GM23338 (cell line): ENCODE data around the gene PTPRE. TPM values are rescaled to one million over a fixed set of nuclear protein-coding genes. Genes with fewer than 3 reads are reported as not detected.

ENCODE experiments used
- ATAC-seq: fragments of 200-7000 bp; cut with Tn5 transposase; 3 replicates; pipeline ENCODE4 v1.9.1; 2020
- DNase-seq: peaks from one replicate; pipeline ENCODE4 v3.0.0-alpha.2; 2015; ENCODE audit warnings: low spot score
- H2AFZ ChIP-seq: fragments of 200-600 bp; sonication (generic); 2 replicates; pipeline ENCODE4 v1.8.0; 2016; ENCODE audit warnings: antibody characterized with exemption, mild to moderate bottlenecking, moderate library complexity
- H3F3A ChIP-seq: fragments of 200-600 bp; sonication (generic); replicated peaks from 2 replicates; pipeline ENCODE4 v1.8.0; 2017; ENCODE audit warnings: antibody characterized with exemption, mixed run types, low read depth
- H3K27ac ChIP-seq: fragments of 200-600 bp; sonication (generic); 2 replicates; pipeline ENCODE4 v1.6.1; 2016; ENCODE audit warnings: low read depth
- H3K27me3 ChIP-seq: fragments of 200-600 bp; sonication (generic); 2 replicates; pipeline ENCODE4 v1.8.0; 2016; ENCODE audit warnings: mild to moderate bottlenecking, mixed run types, moderate library complexity; ENCODE audit not compliant: insufficient read depth
- H3K36me3 ChIP-seq: fragments of 200-600 bp; sonication (generic); 2 replicates; pipeline ENCODE4 v1.8.0; 2016; ENCODE audit warnings: mild to moderate bottlenecking; ENCODE audit not compliant: insufficient read depth
- H3K4me1 ChIP-seq: fragments of 200-600 bp; sonication (generic); 2 replicates; pipeline ENCODE4 v1.8.0; 2016; ENCODE audit warnings: mild to moderate bottlenecking, moderate library complexity; ENCODE audit not compliant: insufficient read depth
- H3K4me2 ChIP-seq: fragments of 200-600 bp; sonication (generic); 2 replicates; pipeline ENCODE4 v1.7.1; 2017; ENCODE audit warnings: mixed run types
- H3K4me3 ChIP-seq: fragments of 200-600 bp; sonication (generic); 2 replicates; pipeline ENCODE4 v1.6.1; 2016; ENCODE audit warnings: mixed run types
- H3K79me2 ChIP-seq: fragments of 200-600 bp; sonication (generic); replicated peaks from 2 replicates; pipeline ENCODE4 v1.8.0; 2017; ENCODE audit warnings: mild to moderate bottlenecking; ENCODE audit not compliant: insufficient read depth
- H3K9me2 ChIP-seq: fragments of 200-600 bp; sonication (generic); 2 replicates; pipeline ENCODE4 v1.8.0; 2017; ENCODE audit not compliant: insufficient read depth
- H4K20me1 ChIP-seq: fragments of 200-600 bp; sonication (generic); replicated peaks from 2 replicates; pipeline ENCODE4 v1.8.0; 2017; ENCODE audit warnings: mild to moderate bottlenecking; ENCODE audit not compliant: insufficient read depth
- H3K27ac Mint-ChIP-seq: 2 replicates; pipeline ENCODE4 v1.8.0; 2020; ENCODE audit warnings: inconsistent platforms, mild to moderate bottlenecking, moderate library complexity, mixed read lengths
- H3K27me3 Mint-ChIP-seq: 3 replicates; pipeline ENCODE4 v1.8.0; 2022; ENCODE audit warnings: low read depth, mild to moderate bottlenecking, moderate library complexity, mixed read lengths, inconsistent platforms; ENCODE audit not compliant: insufficient read depth, poor library complexity
- H3K36me3 Mint-ChIP-seq: 3 replicates; pipeline ENCODE4 v1.8.0; 2021; ENCODE audit warnings: low read depth, mild to moderate bottlenecking, inconsistent platforms, moderate library complexity, mixed read lengths
- H3K4me1 Mint-ChIP-seq: 3 replicates; pipeline ENCODE4 v1.8.0; 2020; ENCODE audit warnings: mild to moderate bottlenecking, inconsistent platforms, mixed read lengths
- H3K4me3 Mint-ChIP-seq: 3 replicates; pipeline ENCODE4 v1.8.0; 2021; ENCODE audit warnings: moderate library complexity, mild to moderate bottlenecking, inconsistent platforms, mixed read lengths
- H3K9me3 Mint-ChIP-seq: 3 replicates; pipeline ENCODE4 v1.8.0; 2020; ENCODE audit warnings: moderate library complexity, mild to moderate bottlenecking, inconsistent platforms, mixed read lengths
- ETS1 ChIP-seq: IDR thresholded peaks from 2 replicates; pipeline ENCODE4 v1.6.1; 2016; ENCODE audit warnings: antibody characterized with exemption
- EZH2 ChIP-seq: fragments of 200-600 bp; sonication (generic); IDR thresholded peaks from one replicate; pipeline ENCODE4 v1.8.0; 2017; ENCODE audit warnings: antibody characterized with exemption, mild to moderate bottlenecking, low read depth; ENCODE audit not compliant: unreplicated experiment
- EZH2phosphoT487 ChIP-seq: fragments of 200-600 bp; sonication (generic); IDR thresholded peaks from one replicate; pipeline ENCODE4 v1.8.1; 2018; ENCODE audit warnings: antibody characterized with exemption; ENCODE audit not compliant: unreplicated experiment
- STAT1 ChIP-seq: IDR thresholded peaks from one replicate; pipeline ENCODE4 v1.6.1; 2016; ENCODE audit warnings: antibody characterized with exemption; ENCODE audit not compliant: unreplicated experiment
- ZNF331 ChIP-seq: fragments of 250-450 bp; sonication (Bioruptor Pico); IDR thresholded peaks from 2 replicates; pipeline ENCODE4 v1.5.0; 2020; ENCODE audit warnings: low read depth, mild to moderate bottlenecking, moderate library complexity
- polyA plus RNA-seq: library from polyadenylated mRNA; unstranded; fragments of >200 nt; fragmentation: Nextera tagmentation; extraction: Ambion mirVana; gene quantifications from 2 replicates; pipeline ENCODE4 v1.2.1, GENCODE V29; 2016
- total RNA-seq: library from RNA; depleted of rRNA; stranded (reverse); fragments of >200 nt; shearing (Covaris generic); gene quantifications from 2 replicates; pipeline ENCODE4 v1.2.3, GENCODE V29; 2014
- TF ChIP-seq, protein P1 (sequence below): fragments of 250-450 bp; sonication (Bioruptor Pico); IDR thresholded peaks from 2 replicates; pipeline ENCODE4 v1.5.0; 2020; ENCODE audit warnings: mild to moderate bottlenecking, moderate library complexity

PTPRE gene
- total and polyA plus RNA-seq, 2 experiments from 2014 or later: 0.34 to 0.42 TPM

DNA sequence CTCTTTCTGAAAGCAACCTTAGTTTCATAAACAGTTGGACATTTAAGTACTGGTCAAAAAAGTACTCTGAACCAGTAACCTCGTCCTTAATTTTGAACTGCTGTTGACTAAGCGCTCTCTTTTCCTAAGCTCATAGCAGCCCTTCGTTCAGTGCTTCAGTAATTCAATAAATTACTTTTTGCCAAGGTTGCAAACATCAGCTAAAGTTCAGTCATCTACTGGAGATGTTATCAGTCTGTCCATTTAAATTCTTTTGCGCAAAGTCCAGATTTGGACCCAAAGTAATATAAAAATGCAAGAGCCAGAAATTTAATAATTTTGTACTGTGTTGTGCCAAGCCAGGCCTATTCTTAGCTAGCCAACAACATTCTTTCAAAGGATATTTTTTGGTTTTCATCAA, 8.4 kb downstream of the PTPRE start:
- DNase-seq (no peak), ATAC-seq (no peak)
- Mint-ChIP-seq H3K27me3 (peaks cover 4% of the 10 kb centered on the region), H3K4me3 (no peak overlapping the region), H3K27ac (no peak overlapping the region), H3K4me1 (peaks cover 4% of the 10 kb centered on the region; the same call in 2 of the 3 replicates), H3K9me3 (no peaks in the 10 kb centered on the region), H3K36me3 (no peaks in the 10 kb centered on the region)
- H3K27me3 ChIP-seq: no peaks in the 10 kb centered on the region
- no peak overlapping the region for H3K27ac ChIP-seq
- H3K9me2 ChIP-seq: no peaks in the 10 kb centered on the region
- no peak overlapping the region for H2AFZ ChIP-seq
- no peaks in the 10 kb centered on the region for H3K79me2 ChIP-seq
- no peak overlapping the region for H3K4me3 ChIP-seq
- no peaks in the 10 kb centered on the region for H3K36me3 ChIP-seq
- H4K20me1 ChIP-seq: no peaks in the 10 kb centered on the region
- no peak overlapping the region for H3K4me2 ChIP-seq
- TF ChIP-seq EZH2phosphoT487: no peak
- TF ChIP-seq ETS1: no peak
- TF ChIP-seq ZNF331 (CRISPR knock-in tag): no peak
- TF ChIP-seq STAT1: no peak
- TF ChIP-seq, protein P1, sequence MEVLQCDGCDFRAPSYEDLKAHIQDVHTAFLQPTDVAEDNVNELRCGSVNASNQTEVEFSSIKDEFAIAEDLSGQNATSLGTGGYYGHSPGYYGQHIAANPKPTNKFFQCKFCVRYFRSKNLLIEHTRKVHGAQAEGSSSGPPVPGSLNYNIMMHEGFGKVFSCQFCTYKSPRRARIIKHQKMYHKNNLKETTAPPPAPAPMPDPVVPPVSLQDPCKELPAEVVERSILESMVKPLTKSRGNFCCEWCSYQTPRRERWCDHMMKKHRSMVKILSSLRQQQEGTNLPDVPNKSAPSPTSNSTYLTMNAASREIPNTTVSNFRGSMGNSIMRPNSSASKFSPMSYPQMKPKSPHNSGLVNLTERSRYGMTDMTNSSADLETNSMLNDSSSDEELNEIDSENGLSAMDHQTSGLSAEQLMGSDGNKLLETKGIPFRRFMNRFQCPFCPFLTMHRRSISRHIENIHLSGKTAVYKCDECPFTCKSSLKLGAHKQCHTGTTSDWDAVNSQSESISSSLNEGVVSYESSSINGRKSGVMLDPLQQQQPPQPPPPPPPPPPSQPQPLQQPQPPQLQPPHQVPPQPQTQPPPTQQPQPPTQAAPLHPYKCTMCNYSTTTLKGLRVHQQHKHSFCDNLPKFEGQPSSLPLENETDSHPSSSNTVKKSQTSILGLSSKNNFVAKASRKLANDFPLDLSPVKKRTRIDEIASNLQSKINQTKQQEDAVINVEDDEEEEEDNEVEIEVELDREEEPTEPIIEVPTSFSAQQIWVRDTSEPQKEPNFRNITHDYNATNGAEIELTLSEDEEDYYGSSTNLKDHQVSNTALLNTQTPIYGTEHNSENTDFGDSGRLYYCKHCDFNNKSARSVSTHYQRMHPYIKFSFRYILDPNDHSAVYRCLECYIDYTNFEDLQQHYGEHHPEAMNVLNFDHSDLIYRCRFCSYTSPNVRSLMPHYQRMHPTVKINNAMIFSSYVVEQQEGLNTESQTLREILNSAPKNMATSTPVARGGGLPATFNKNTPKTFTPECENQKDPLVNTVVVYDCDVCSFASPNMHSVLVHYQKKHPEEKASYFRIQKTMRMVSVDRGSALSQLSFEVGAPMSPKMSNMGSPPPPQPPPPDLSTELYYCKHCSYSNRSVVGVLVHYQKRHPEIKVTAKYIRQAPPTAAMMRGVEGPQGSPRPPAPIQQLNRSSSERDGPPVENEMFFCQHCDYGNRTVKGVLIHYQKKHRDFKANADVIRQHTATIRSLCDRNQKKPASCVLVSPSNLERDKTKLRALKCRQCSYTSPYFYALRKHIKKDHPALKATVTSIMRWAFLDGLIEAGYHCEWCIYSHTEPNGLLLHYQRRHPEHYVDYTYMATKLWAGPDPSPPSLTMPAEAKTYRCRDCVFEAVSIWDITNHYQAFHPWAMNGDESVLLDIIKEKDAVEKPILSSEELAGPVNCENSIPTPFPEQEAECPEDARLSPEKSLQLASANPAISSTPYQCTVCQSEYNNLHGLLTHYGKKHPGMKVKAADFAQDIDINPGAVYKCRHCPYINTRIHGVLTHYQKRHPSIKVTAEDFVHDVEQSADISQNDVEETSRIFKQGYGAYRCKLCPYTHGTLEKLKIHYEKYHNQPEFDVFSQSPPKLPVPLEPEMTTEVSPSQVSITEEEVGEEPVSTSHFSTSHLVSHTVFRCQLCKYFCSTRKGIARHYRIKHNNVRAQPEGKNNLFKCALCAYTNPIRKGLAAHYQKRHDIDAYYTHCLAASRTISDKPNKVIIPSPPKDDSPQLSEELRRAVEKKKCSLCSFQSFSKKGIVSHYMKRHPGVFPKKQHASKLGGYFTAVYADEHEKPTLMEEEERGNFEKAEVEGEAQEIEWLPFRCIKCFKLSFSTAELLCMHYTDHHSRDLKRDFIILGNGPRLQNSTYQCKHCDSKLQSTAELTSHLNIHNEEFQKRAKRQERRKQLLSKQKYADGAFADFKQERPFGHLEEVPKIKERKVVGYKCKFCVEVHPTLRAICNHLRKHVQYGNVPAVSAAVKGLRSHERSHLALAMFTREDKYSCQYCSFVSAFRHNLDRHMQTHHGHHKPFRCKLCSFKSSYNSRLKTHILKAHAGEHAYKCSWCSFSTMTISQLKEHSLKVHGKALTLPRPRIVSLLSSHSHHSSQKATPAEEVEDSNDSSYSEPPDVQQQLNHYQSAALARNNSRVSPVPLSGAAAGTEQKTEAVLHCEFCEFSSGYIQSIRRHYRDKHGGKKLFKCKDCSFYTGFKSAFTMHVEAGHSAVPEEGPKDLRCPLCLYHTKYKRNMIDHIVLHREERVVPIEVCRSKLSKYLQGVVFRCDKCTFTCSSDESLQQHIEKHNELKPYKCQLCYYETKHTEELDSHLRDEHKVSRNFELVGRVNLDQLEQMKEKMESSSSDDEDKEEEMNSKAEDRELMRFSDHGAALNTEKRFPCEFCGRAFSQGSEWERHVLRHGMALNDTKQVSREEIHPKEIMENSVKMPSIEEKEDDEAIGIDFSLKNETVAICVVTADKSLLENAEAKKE: no peak
- no peak for TF ChIP-seq EZH2
- no peaks in the 10 kb centered on the region for H3F3A ChIP-seq
- no peaks in the 10 kb centered on the region for H3K4me1 ChIP-seq
